Measurements from ENCODE around the gene EFCAB8.

GRCh38 chr20:33010133-33010504 is 151.4 kb downstream of the EFCAB8 start:
- TF ChIP-seq CTCF (IDR thresholded peaks at IDR 0.05) (no peak), POLR2A (IDR thresholded peaks at IDR 0.05) (no peak)

All from body of pancreas (tissue), 4 donors.